MM.1S (cell line): ENCODE data around the gene CASZ1.

Source experiments
- DNase-seq: peaks from one replicate; pipeline ENCODE4 v3.0.0-alpha.2; 2015
- H2AFZ ChIP-seq: fragments of 300-600 bp; sonication (generic); 2 replicates; pipeline ENCODE4 v1.6.0; 2016; ENCODE audit warnings: antibody characterized with exemption, low read length
- H3F3A ChIP-seq: fragments of 300-600 bp; sonication (generic); 2 replicates; pipeline ENCODE4 v1.6.1; 2016; ENCODE audit warnings: mild to moderate bottlenecking, antibody characterized with exemption, low read length, moderate library complexity, mixed read lengths; ENCODE audit not compliant: insufficient read depth
- H3K27ac ChIP-seq: fragments of 300-600 bp; sonication (generic); 2 replicates; pipeline ENCODE4 v1.5.1; 2016; ENCODE audit warnings: mild to moderate bottlenecking, low read length
- H3K27me3 ChIP-seq: fragments of 300-600 bp; sonication (generic); replicated peaks from 2 replicates; pipeline ENCODE4 v1.6.0; 2016; ENCODE audit warnings: low read length; ENCODE audit not compliant: insufficient read depth
- H3K36me3 ChIP-seq: fragments of 300-600 bp; sonication (generic); replicated peaks from 2 replicates; pipeline ENCODE4 v1.6.1; 2016; ENCODE audit warnings: mild to moderate bottlenecking, low read length, mixed read lengths; ENCODE audit not compliant: insufficient read depth
- H3K4me1 ChIP-seq: fragments of 300-600 bp; sonication (generic); 2 replicates; pipeline ENCODE4 v1.6.1; 2016; ENCODE audit warnings: low read length, mixed read lengths
- H3K4me2 ChIP-seq: fragments of 300-600 bp; sonication (generic); 2 replicates; pipeline ENCODE4 v1.6.0; 2016; ENCODE audit warnings: low read depth, low read length
- H3K4me3 ChIP-seq: fragments of 300-600 bp; sonication (generic); 2 replicates; pipeline ENCODE4 v1.5.1; 2016; ENCODE audit warnings: low read length, mixed read lengths
- H3K79me2 ChIP-seq: fragments of 300-600 bp; sonication (generic); 2 replicates; pipeline ENCODE4 v1.6.1; 2016; ENCODE audit warnings: mixed run types, low read length, mixed read lengths
- H3K9ac ChIP-seq: fragments of 300-600 bp; sonication (generic); 2 replicates; pipeline ENCODE4 v1.6.1; 2016; ENCODE audit warnings: low read length, mixed read lengths
- H3K9me2 ChIP-seq: fragments of 300-600 bp; sonication (generic); replicated peaks from 2 replicates; pipeline ENCODE4 v1.6.1; 2016; ENCODE audit warnings: mild to moderate bottlenecking, low read length, mixed read lengths; ENCODE audit not compliant: insufficient read depth
- H3K9me3 ChIP-seq: fragments of 300-600 bp; sonication (generic); replicated peaks from 2 replicates; pipeline ENCODE4 v1.6.1; 2016; ENCODE audit warnings: mild to moderate bottlenecking, low read length, mixed read lengths; ENCODE audit not compliant: insufficient read depth
- H4K20me1 ChIP-seq: fragments of 300-600 bp; sonication (generic); 2 replicates; pipeline ENCODE4 v1.6.1; 2016; ENCODE audit warnings: mild to moderate bottlenecking, low read length, moderate library complexity, mixed read lengths; ENCODE audit not compliant: insufficient read depth
- EZH2 ChIP-seq: fragments of 300-600 bp; sonication (generic); optimal IDR thresholded peaks from 2 replicates; pipeline ENCODE3; 2017; ENCODE audit warnings: low read depth, mild to moderate bottlenecking, antibody characterized with exemption, low read length, mixed read lengths
- EZH2phosphoT487 ChIP-seq: fragments of 300-600 bp; sonication (generic); IDR thresholded peaks from 2 replicates; pipeline ENCODE4 v1.6.1; 2018; ENCODE audit warnings: antibody characterized with exemption, low read length
- TF ChIP-seq, protein P1 (sequence below): fragments of 300-600 bp; sonication (generic); IDR thresholded peaks from 2 replicates; pipeline ENCODE4 v1.5.1; 2016; ENCODE audit warnings: antibody characterized with exemption, low read length, mixed read lengths

Gene CASZ1

DNA sequence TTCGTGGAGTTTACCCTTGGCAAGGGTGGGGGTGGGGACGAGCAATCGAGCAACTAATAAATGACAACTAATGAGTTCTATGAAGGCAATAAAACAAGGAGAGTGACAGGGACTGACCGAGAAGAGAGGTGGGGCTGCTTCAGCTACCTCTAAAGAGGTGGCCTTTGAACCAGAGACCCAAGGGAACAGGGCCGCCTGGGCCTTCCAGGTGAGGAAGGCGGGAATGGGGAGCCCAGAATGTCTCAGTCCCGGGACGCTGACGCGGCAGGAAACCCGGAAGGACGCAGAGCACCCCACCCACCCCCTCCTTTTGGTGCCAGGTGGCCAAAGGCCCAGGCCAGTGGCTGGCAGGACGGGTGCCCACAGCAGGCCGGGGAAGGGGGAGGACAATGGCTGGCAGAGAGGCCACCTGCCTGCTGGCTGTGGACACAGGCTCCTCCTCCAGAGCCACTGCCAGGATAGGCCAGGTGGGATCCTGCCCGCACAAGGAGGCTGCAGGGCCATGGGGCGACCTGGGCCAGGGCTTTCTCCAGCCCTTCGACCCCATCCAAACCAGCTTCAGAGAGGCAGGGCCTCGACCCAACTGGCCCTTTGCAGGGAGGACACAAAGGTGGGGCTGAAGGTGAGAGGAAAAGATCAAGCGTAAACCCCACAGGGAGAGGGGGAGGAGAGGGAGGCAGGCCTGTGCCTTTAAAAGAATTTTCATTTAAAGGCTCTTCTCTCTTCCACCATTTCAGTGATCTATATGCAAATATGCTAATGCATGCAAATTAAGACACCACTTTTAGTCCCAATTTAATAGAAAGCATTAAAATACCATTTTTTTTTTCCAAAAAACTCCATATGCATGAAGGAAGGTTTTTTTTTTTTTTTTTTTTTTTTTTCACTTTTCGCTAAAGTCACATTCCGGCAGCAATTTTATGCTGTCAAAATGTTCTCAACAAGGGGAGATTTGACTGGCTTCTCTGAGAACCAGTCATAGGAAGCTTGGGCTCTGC is 58.1 kb downstream of the CASZ1 start:
- Histone ChIP-seq H3F3A (no peaks in the 10 kb centered on the region), H3K9me2 (no peaks in the 10 kb centered on the region), H3K79me2 (no peaks in the 10 kb centered on the region), H3K4me1 (no peaks in the 10 kb centered on the region), H4K20me1 (no peaks in the 10 kb centered on the region), H3K4me3 (no peak overlapping the region), H2AFZ (no peak overlapping the region), H3K27me3 (peaks cover 100% of the 10 kb centered on the region), H3K9ac (no peak overlapping the region), H3K36me3 (no peaks in the 10 kb centered on the region), H3K4me2 (no peak overlapping the region), H3K27ac (no peak overlapping the region), H3K9me3 (no peaks in the 10 kb centered on the region)
- TF ChIP-seq EZH2phosphoT487, result no peak
- TF ChIP-seq, protein P1, sequence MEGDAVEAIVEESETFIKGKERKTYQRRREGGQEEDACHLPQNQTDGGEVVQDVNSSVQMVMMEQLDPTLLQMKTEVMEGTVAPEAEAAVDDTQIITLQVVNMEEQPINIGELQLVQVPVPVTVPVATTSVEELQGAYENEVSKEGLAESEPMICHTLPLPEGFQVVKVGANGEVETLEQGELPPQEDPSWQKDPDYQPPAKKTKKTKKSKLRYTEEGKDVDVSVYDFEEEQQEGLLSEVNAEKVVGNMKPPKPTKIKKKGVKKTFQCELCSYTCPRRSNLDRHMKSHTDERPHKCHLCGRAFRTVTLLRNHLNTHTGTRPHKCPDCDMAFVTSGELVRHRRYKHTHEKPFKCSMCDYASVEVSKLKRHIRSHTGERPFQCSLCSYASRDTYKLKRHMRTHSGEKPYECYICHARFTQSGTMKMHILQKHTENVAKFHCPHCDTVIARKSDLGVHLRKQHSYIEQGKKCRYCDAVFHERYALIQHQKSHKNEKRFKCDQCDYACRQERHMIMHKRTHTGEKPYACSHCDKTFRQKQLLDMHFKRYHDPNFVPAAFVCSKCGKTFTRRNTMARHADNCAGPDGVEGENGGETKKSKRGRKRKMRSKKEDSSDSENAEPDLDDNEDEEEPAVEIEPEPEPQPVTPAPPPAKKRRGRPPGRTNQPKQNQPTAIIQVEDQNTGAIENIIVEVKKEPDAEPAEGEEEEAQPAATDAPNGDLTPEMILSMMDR, result no peak
- no peak for TF ChIP-seq EZH2
- DNase-seq, result no peak

DNA sequence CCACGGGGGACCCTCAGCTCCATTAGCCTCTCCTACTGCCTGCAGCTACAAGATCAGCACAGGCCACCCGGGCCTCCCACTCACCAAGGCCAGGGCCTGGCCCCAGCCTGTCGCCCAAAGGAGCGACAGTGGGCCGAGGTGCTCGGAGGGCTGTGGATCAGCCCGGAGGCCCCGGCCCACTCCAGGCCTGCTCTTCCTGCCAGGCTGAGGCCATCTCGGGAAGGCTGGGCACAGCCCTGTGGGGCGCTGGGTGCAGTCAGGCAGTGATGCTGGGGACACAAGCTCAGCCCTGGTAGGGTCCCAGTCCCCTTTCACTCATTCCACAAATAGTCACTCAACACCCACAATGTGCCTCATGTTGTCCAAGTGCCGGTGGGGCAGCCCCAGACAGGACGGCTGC is 58.8 kb downstream of the CASZ1 start:
- no peak for DNase-seq
- H3F3A ChIP-seq, result no peaks in the 10 kb centered on the region
- peaks cover 100% of the 10 kb centered on the region for H3K27me3 ChIP-seq
- no peak overlapping the region for H3K4me3 ChIP-seq
- no peaks in the 10 kb centered on the region for H4K20me1 ChIP-seq
- H3K79me2 ChIP-seq, result no peaks in the 10 kb centered on the region
- no peak overlapping the region for H3K4me2 ChIP-seq
- H3K36me3 ChIP-seq, result no peaks in the 10 kb centered on the region
- TF ChIP-seq, protein P1, result no peak
- no peak for TF ChIP-seq EZH2
- no peak for TF ChIP-seq EZH2phosphoT487
- no peaks in the 10 kb centered on the region for H3K4me1 ChIP-seq
- no peak overlapping the region for H3K9ac ChIP-seq
- no peak overlapping the region for H2AFZ ChIP-seq
- H3K9me3 ChIP-seq, result no peaks in the 10 kb centered on the region
- no peaks in the 10 kb centered on the region for H3K9me2 ChIP-seq
- H3K27ac ChIP-seq, result no peak overlapping the region

DNA sequence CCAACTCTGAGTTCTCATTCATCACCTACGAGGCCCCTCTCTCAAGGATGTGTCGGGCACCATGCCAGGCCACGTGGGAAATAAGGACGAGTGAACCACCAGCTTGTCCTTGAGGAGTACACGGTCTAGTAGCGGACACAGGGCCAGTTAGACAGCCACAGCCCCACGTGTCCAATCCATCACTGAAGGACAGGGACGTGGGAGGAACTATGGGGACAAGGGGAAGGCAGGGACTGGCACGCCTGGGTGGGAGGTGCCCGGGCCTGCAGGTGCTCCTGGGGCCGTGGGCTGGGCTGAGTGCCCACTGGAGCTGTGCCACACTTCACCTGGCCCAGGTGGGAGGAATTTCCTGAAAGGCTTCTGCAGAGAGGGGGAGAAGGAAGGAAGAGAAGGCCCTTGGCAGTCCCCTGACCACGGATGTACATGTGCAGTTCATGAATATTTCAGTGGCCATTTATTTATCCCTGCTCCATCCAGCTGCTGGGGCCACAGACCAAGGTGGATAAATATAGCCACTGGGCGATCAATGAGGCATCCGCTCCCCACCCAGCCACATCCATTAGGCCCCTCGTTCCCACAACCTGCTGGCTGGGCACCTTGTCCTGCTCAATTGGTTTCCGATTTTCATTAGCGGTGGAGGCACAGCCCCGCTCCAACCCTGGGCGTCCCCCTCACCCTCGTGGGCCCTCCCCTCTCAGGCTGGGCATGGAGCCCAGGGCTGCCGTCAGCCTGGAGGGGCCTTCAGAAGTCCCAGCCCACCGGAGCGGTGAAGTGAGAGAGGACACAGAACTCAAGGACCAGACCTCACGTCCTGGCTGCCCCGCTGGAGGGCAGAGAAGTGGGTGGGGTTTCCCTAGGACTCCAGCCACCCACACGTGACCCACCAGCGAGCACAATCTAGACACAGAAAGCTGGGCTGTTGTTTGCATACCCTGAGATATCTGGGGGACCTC is 59.5 kb downstream of the CASZ1 start:
- Histone ChIP-seq H3K4me2 (no peak overlapping the region), H3F3A (no peaks in the 10 kb centered on the region), H3K9me3 (no peaks in the 10 kb centered on the region), H3K4me3 (no peak overlapping the region), H3K9me2 (no peaks in the 10 kb centered on the region), H3K27me3 (peaks cover 98% of the 10 kb centered on the region), H4K20me1 (no peaks in the 10 kb centered on the region), H3K79me2 (no peaks in the 10 kb centered on the region), H2AFZ (no peak overlapping the region), H3K4me1 (no peaks in the 10 kb centered on the region), H3K36me3 (no peaks in the 10 kb centered on the region), H3K9ac (no peak overlapping the region), H3K27ac (no peak overlapping the region)
- TF ChIP-seq EZH2 (no peak), EZH2phosphoT487 (no peak)
- TF ChIP-seq, protein P1, result no peak
- DNase-seq, result no peak
